Stimulated activated CD4-positive, alpha-beta T cell treated with anti-CD3 and anti-CD28 coated beads, Interleukin-15, amount 100 ng/mL, for 24 hours (primary cell): Measurements from ENCODE around the gene FAM170B.

Experiments used
- DNase-seq: peaks from one replicate; pipeline ENCODE4 v3.0.0-alpha.2; 2020

The FAM170B gene

DNA sequence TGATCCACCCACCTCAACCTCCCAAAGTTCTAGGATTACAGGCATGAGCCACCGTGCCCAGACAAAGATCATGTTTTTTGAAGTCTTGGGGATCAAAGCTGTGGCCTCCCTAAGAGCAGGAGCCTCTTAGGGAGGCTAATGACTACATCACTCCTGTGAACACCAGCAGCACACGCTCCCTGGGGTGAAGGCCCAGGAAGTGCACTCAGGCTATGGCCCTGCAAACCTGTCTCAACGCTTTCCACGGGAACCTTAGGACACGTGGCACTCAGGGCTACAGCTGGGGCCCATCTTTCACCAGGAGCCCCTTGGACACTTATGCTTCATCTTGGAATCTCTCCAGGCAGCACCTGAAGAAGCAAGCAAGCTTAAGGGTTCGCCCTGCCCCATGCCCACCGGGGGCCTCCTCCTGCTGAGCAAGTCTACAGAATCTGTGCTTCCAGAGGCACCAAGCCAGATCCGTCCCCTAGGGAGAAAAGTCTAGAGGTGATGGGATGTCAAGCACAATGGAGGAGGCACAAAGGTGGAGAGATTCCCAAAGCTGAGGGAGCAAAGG, 36.9 kb downstream of the FAM170B start:
- no peak for DNase-seq

DNA sequence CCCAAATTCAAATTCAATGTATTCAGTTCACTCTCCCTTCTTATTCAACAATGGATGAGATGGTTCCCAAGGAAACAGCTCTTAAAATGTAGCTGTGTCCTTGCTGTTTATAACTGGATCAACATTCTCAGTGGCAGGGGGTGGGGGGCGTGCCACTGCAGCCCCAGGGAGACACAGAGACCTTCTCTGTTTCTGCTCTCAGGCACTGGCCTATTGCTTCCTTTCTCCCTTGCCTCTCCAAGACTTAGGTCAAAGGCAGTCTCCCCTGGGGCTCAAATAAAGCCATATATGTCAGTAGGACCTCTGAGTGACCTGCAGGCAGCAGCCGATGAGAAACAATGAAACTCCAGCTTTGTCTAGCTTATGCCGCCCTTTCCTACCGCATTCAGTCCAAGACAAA, 39.2 kb downstream of the FAM170B start:
- DNase-seq, result no peak

DNA sequence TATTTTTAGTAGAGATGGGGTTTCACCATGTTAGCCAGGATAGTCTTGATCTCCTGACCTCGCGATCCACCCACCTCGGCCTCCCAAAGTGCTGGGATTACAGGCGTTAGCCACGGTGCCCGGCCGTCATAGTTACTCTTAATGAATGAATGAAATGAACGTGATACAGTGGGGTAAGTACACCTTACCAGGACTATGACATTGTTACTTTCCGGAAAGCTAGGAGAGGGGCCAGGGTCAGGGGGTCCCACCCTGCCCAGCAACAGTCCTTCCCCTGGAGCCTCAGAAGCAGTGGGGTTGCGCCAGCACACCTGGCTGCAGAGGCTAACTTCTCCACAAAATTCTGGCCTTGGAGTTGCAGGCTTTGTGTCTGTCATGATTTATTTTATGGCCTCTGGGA, 39.9 kb downstream of the FAM170B start:
- DNase-seq, result no peak

DNA sequence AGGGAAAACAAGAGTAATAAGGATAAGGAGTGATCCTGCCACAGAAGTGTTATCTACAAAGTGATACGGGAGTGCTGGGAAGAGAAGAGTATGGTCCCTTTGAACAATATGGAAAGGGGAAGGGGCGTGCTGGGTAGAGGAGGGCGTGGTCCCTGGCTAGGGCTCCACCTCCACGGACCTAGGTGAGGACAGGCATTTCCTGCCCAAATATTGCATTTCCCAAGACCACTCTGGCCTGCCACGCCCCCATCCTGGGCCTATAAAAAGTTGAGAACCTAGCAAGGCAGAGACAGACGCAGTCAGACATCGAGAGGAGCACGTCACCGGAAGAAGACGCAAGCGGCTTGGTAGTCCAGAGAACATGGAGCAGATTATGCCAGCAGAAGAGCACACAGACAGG, 41.3 kb downstream of the FAM170B start:
- DNase-seq, result no peak

DNA sequence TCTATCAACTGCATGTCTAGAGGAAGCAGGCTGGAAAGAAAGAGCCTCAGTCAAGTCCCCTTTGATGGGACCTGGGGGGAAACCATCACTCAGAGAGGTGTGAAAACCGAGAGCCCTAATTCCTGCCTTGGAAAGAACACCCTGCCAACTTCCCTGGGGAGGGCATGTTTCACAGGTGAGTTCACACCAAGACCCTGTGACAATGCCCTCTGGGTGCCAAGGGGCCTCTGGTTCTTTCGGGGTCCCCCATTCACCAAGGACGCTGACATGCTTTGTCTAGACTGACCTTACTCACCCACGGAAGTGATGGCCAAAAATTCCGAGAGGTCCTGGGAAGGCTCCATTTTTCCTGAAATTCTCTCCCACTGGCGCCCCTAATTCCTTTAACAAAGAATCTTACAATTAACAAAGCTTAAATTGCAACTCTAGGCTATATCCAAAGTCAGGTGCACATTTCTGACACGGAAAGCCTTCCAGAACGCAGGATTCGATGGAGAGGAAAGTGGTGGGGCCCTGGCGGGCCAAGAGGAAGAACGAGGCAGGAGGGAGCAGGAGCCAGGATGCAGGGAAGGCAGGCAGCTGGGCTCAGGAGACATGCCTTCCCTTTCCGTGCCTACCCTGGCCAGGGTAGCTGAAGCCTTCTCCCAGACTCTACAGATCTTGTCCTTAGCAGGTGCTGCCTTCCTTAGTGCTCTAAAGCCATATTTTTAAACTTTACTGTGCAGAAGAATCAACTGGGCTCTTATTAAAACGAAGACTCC, 42.2 kb downstream of the FAM170B start:
- no peak for DNase-seq

DNA sequence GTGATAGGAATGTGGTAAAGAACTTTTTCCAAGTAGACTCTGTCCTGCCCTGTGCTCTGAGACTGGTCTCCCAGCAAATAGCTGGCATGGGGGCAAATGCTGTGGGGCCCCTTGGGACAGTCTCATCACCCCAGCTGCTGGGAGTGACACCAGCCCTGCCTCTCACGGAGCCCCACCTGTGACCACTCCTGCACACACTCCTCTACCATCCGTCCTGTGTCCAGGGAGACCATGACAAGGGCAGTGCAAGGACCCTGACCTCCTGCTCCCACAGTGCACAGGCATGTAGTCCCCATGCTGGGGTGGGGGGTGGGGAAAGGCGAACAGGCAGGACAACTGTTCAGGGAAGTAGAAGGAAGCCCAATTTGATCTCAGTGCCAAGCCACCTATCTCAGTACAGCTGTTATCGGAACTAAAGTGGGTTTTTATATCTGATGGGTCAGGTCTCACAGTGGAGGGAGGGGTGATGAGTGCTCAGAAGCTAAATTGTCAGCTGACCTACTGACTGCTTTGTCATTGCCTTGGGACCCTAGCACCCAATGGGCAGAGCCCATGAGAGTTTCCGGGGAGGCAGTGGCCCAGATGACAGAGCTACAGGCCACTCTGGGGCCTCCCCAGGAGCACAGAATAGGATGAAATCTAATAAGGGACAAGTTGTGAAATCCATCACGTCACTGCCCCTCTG, 43.0 kb downstream of the FAM170B start:
- no peak for DNase-seq

DNA sequence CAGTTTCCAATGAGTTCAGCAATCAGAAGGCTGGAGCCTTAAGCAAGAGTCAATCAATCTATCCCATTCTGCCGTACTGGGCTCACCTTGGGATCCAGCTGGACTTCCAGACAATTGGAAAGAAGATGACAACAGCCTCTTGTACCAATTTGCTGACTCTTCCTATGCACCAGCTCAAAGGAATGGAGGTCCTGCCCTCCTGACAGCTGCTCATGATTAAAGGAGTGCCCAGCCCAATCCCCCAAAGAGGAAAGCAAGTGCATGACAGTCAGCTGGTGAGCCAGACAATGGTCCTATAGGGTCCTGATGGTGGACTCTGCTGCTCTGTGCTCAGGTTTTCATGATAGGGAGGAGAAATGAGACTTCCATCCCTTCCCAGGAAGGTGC, 43.6 kb downstream of the FAM170B start:
- no peak for DNase-seq

DNA sequence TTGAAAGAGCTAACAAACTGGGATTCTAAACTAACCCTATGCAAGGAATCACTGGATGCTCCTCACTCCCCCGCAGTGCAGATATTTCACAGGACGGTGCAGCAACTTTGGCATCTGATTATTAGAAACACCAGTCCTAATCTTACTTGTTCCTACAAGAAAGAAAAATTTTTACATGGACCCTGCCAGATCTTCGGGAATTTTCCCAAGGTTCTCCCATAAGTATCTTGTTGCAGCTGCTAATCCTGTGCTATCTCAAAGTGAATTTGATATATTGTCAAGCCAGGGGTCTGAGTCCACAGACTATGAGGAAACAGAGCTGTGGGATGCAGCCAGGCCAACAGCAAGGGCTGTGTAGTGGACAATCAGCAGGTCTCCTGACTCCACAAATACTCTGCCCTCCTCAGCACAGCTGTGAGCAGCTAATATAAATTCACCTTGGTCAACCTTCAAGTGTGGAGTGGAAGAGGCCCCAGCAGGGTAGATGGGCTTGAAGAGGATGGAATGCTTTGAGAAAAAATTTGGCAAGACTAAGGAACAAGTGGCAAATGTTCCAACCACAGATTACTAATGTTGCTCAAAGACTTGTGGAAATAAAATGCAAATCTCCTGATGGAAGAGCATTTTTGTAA, 44.1 kb downstream of the FAM170B start:
- DNase-seq, result no peak

DNA sequence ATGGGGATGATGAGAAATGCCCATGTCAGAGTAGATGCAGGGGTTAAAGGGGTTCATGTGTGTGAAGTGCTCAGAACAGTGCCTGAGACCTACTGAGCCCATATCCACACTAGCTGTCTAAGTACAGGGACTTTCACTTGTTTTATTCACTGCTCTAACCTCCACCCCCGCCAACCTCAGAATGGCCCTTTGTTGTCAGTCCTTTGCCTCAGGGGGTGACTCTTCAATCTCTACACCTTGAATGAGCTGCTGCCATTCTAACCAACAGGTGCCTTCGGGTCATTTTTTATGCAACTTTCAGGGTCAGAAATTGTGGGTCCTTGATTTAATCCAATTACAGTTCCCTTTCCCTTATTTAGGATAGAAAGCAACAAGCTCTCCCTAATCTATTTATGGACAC, 44.7 kb downstream of the FAM170B start:
- DNase-seq, result no peak

DNA sequence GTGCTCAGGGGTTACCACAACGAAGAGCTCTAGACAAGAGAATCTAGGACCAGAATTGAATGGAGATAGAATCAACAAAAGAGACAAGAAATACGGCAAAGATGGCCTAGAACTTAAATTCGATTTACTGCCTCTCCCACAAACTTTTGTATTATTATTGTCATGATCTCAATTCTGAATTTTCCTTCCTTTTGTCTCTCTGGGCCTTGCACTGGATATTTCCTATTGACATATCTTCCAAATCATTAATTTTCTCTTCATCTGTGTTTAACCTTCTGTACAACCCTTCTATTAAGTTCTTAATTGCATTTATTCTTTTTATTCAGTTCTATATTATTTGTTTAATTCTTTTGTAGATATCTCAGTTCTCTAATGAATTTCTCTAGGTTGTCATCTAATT, 46.9 kb downstream of the FAM170B start:
- DNase-seq, result no peak

DNA sequence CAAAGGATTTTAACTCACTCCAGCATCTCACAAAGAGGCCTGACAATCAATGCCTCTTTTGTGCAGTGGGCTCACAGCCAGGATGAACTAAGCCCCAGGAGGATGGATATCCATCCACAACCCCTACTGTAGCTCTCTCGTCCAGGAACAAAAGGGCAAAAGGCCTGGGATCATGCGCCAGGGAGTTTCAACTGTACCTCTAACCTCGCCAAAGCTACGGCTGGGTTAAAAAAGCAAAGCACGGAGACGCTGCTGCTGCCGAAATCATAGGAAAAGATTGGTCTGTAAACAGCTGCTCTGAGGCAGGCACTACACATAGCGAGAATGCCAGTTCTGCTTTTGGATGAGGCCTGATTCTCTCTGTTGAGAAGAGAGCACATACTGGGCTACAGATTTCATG, 50.6 kb downstream of the FAM170B start:
- no peak for DNase-seq

DNA sequence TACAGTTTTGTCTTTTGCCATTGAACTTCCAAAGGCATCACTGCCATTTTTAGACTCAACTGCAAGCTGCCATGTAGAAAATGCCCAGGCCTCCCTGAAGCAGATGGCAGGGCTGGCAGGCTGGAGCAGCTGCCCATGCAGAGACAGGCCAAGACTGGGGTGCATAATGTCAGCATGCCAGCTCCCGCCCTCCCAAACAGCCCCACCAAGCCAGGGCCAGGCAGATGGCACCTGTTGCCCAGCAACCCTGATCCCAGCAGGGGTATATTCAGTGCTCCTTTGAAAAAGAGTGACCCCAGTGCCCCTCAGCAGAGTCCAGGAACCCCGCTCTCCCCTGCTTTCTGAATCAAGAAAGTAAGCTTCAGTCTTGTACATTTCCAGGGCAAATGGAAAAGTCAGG, 51.1 kb downstream of the FAM170B start:
- no peak for DNase-seq

DNA sequence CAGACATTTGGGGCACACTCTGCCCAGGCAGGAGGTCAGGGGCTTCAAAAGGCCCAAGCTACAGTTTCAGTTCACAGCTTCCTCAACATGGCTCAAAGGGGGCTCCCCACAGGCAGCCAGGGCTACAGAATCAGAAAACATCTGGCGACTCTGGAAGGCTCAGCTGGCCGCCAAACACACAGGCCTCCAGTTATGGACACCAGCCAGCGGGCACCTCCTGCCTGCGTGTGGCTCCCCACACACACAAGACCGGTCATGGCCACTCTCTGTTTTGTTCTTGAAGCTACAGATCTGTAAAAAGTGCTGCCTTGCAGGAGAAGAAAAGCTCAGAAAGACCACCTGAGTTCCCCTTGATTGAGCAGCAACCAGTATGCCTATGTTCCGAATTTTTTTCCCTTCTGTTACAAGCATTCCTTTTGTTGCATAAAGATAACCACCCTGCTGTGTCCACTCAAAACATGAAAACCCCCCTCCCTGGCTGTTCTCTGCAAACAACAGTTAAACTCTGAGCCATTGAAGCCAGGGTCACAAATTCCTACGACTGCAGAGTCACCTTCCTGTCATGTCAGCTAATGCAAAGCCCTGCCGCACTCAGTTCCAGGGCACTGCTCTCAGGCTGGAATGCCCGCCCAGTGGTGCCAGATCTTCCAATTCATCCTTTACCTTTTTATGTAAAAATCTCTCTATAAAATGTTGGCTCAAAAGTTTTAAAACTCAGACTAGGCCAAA, 52.1 kb downstream of the FAM170B start:
- no peak for DNase-seq
